ENCODE measurements around the gene SRCAP.

GRCh38 chr16:30697264-30698138 lies 1.5 kb upstream of the SRCAP start:
- TF ChIP-seq GATA3 (IDR thresholded peaks at IDR 0.05; ENCODE audit: low read depth, low read length) (no peak), GATA2 (IDR thresholded peaks at IDR 0.05; ENCODE audit: low read depth, low read length) (no peak)

All from SH-SY5Y (cell line).